HG03175 (cell line): Measurements from ENCODE around the gene RPLP2.

Source experiments
- ATAC-seq: cut with Tn5 transposase; IDR thresholded peaks from one replicate; pipeline ENCODE4 v1.9.1; 2021; ENCODE audit warnings: mild to moderate bottlenecking, moderate library complexity; ENCODE audit not compliant: unreplicated experiment

RPLP2 gene

DNA sequence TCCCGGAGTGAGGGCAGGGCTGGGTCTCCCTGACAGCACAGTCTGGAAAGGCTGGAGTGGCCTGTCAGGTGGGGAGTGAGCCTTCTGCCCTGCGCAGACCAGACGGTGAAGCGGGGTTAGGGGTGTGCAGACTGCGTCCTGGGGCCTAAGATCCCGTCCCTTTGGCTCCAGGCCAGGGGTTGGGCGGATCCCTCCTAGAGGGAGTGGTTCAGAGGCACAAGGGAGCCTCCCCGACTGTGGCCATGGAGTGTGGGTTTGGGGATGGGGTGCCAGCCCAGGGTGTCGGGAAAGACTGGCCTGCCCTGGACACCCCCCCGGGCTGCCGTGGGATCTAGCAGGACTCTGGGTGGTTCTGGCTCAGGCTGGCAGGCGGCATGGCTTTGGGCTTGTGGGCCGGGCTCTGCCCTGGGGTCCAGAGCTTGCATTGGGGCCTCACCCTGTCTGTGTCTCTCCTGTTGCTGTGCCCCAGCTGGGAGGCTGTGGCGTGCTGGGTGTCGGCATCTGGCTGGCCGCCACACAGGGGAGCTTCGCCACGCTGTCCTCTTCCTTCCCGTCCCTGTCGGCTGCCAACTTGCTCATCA, 52.4 kb downstream of the RPLP2 start:
- ATAC-seq: no peak
